ENCODE measurements around the gene PDCD7.
"Not testable (repeated sequence)": the region's sequence is repeated elsewhere in the genome, so short reads cannot be mapped to it uniquely, and the experiment has no call there.

PDCD7 gene

DNA sequence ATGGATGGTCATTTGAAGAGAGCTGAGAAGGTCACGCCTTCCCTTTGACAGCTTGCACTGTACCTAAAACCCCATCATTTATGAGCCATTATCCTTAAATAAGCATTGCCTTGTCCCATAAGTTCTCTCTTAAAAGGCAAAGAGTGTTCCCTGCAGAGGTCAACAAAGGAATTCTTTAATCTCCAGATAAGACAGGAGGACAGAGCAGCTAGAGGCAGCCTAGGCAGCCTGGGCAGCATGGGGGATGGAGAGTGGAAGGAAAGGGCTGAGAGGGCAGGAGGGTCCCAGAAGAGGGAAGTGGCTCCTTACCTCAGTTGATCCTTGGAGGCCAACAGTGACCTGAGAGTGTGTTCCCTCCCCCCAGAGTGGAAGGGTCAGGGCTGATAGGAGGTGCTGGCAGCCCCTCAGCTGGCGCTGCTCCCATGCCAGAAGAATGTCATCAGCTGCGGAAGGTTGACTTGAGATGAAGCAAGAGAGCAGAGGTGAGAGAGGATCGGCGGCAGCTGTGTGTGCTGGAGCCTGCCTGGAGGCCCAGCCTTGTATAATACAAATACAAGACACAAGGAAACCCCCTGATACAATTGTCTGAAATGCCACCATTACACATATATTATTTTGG is 44.3 kb downstream of the PDCD7 start:
- no peak for DNase-seq

DNA sequence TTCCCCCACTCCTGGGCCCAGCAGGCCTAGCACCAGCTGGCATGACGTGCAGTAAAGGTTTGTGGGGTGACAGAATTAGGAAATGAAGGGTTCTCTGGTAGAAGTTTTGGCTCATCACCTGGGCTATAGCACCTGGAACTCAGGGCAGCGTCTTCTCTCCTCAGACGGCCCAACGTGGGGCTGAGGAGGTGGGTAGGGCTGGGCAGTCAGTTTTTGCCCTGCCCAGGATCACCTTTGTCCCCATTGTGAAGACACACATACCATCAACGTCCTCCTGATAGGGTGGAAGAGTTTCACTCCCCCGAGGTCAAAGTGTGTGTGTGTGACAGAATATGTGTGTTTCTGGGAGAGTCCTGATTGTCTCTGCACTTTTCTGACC is 45.0 kb downstream of the PDCD7 start:
- no peak for DNase-seq

DNA sequence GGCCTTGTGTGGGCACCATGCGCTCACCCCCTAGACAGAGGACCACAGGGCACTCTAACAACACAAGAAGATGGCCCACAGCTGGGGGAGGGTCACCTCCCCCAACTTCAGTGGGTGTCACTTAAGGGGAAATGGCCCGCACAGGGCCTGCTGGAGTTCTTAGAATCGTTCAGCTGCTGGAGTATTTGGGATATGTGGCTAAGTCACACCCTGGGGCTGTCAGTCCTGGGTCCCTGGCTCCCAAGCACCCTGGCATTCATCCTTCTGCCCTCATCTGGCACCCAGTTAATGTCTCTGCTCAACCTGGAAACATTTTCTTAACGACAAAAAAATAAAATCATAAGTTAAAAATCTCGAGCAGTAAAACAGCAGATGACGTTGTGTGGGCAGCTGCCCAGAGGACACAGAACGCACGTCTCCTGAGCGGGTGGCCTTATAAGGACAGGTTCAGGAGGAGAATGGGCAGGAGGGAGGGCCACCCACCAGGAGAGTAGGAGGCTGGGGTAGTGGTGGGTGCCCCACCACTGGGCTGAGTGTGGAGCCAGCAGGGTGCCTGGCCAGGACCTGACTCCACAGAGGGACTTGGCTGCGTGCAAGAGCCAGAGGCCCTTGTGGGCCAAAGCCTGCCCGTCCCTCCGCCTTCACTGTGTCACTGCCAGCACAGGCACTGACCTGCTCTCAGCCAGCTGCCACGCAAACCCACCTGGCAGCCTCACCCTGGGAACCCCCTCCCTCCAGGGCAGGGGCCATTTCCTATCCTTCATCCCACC is 45.5 kb downstream of the PDCD7 start:
- DNase-seq: no peak

DNA sequence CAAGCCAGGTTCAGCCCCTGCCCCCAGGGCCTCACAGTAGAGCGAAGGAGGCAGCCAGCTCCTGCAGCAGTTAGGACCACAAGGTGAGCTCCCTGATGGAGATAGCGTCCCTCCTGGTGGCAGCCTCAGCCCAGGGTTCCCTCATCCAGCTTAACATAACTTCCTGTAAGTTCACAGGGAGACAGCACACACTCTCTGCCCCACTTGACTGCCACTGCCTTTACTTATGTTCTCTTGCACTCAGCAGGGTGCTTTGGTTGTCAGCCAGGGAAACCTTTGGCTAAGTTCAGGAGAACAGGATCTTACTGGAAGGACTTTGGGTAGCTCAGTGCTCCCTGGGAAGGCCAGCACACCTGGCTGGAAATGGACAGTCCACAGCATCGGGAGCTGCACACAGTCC is 46.2 kb downstream of the PDCD7 start:
- DNase-seq: no peak

DNA sequence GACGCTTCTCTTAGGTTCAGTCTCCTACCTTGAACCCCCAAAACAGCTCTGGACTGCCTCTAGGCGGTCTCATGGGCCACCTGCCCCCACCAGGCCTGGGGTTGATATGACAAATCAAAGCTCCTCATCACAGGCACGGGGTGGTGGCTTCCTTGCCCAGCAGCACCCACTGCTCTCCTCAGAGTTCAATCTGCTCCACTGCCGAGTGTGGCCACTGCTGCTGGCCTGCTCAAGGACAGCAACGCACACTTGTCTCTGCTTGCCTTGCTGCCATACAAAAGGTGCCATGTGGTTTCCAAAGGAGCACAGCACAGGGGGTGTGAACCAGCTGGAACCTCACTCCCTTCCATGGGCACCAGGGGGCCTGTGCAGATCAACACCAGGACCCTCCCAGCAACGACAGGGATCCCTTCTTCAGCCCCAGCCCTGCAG is 46.9 kb downstream of the PDCD7 start:
- no peak for DNase-seq

DNA sequence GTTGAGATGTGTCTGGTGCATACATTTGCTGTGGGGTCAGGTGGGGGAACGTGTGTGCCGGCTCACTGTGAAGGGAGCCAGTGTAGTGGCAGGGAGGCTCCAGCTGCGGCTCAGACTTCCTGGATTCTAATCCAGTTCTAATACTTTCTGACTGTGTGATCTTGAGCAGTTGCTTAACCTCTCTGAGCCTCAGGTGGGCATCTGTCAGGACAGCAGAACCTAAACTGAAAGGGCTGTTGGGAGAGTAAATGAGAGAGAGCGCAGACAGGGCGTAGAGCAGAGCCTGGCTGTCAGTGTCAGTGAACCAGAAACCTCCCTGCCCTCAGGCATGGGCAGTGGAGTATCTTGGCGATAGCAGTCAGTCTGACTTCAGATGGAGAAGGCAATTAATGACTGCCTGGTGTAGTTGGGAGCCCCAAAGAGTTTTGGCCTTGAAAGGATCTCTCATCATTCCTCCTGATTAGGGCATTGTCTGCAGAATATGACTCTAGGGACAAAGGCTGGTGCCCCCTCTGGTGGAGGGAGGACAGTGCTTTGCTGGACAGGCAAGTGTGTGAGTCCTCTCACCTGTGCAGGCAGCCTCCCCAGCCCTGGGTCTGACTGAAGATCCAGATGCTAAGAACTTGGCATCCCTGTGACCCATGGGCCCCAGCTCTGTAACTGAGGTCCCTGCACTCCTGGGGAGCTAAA is 47.5 kb downstream of the PDCD7 start:
- no peak for DNase-seq

DNA sequence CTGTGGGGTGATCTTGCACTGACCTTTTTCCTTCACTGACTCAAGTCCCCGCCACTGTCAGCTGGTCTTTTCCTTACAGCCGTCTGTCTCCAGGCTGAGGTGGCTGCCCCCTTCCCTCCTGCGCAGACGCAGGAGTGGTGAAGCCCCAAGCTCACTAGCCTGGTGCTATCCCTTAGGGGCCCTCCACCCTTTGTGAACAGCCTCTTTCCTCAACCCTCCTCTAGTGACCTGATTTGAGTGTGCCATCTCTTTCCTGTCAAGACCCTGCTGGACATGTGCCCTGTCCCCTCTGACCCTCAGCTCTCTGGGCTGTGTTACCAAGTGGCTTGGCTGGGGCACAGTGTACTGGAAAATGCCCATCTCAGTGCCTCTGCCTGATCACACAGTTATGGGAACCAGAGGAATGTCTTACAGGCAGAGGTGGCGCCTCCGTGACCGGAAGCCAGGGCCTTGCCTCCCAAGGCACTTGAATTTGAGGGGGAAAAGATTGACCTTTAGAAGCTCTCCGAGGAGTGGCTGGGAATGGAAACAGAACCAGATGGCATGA is 48.3 kb downstream of the PDCD7 start:
- no peak for DNase-seq

DNA sequence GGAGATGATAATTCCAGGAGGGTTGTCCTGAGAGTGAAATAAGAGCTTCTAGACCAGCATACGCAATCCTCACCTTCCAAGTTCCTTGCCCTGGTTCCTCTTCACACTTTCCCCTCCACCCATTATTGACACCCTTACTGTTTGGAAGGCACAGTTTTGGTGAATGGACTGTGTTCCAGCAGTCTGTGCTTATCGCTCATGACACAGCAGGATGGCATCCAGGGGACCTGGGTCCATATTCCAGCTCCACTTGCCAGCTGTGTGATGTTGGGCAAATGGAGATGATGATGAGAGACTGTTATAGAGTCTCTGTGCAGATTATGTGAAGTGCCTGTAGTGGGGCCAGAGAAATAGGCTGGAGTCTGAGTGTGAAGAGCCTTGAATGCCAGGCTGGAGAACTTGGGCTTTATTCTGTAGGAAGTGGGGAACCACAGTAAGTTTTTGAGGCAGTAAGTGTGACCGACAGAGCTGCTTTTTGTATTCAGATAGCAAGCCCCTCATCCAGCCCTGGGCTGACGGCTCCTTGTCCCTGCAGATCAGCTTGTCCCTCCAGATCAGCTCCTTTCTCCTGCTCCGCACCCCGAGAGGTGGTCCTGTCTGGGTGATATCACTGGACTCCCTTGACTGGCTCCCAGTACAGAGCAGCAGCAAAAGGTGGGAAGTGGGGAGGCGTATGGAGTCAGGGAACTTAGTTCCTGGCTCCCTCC is 49.0 kb downstream of the PDCD7 start:
- no peak for DNase-seq

DNA sequence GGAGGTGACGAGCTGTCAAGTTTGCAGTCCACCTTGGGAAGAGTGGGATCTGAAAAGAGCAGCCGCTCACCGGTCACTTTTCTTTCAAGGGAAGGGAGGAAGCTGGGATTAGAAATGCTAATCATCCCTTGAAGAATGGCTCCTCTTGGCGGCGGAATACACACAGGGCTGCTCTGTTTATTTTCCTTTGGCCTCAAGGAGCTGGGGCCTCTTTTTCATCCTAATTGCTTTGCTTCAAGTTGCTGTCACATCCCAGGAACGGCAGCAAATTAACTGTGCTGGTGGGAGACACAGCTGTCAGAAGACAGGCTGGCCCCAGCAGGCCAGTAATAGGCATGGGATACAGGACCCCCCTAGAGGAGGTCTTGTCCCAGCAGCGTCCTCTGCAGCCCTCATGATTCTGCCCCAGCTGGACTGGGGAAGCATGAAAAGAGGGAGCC is 50.3 kb downstream of the PDCD7 start:
- no peak for DNase-seq

DNA sequence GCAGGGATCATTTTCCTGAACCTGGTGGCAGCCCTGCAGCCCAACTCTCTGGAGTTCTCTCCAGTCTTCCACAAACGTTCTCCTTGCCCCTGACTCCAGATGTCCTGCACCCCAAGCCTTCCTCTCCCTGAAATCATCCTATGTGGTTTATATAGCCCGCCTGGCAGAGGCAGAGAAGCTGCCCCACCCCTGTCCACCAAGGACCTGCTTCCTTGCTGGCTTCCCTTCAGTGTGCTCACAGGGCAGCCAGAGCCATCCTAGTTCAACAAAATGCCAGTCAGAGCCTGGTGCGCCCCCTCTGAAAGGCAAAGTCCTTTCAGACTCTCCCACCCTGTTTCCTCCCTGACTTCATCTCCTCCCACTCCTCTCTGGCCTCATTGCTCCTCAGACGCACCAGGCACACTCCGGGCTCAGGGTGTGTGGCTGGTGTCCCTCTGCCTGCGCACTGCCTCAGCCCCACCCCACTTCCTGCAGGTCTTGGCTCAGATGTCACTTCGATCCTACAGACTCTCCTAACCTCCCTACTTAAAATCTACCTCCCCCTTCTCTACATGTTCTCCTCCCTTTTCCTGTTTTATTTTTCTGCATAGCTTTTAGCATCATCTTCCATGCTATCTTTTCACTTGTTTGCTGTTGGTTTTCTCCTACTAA is 51.2 kb downstream of the PDCD7 start:
- DNase-seq: no peak

DNA sequence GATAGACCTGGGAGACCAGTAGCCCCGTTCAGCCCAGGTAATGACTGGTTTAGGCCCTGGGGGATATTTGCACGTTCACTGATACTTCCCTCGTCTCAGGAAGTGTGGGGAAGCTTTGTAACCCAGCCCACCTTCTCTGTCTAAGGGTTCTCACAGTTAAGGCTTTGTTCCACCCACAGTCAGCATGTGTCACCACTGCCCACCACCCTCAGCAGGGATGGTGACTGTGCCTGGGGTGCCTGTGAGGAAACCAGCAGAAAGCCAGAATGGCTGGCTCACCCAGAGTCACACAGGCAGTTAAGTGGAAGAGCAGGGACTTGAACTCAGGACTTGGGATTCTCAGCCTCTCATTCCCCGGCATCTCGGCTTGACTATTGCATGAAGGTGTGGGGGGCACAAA is 51.9 kb downstream of the PDCD7 start:
- DNase-seq: no peak

DNA sequence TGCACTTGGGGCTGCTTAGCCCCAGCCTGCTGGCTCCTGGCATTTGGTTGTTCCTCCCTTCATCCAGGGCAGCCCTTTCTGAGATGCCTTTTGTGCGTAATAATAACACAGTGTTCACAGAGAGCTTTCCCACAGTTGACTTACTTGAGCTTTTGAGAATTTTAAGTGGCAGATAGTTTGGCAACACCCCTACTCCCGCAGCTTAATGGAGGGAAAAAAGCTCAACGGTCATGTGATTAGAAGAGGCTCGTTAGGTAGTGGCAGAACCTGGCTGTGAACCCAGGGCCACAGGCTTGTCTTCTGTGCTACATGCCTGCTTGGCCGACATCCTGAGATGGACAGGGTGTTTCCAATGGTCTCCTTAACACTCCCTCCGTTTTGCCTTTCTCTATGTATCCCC is 52.3 kb downstream of the PDCD7 start:
- DNase-seq: no peak

DNA sequence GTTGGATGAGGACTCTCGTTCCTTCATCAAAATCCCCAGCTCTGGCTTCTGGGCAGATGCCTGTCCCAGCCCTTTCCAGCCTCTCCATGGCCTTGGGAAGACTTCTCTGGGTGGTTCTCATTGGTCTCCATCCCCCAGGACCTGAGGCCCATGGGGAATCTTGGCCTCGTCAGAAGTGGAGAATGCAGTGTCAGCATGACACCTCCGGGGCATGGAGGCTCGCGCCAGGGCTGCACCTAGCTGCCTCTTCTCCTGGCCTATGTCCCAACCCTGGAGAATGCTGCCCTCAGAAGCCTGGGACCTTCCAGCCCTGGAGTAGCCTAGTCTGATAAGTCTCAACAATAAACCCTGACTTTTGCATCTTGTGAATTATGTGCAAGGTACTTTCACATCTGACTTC is 54.0 kb downstream of the PDCD7 start:
- no peak for DNase-seq

DNA sequence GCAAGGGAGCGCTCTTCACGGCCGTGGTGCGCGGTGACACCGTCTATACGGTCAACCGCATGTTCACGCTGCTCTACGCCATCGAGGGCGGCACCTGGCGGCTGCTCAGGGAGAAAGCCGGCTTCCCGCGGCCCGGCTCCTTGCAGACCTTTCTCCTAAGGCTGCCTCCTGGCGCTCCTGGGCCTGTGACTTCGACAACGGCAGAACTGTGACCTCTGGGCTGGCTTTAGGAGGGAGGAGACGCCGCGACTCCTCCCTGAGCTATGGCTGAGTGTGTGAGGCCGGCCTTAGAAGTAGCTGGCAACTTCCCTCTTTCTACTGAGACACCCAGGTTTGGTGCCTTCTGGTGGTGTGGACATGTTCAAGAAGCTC is 55.6 kb downstream of the PDCD7 start:
- no peak for DNase-seq

DNA sequence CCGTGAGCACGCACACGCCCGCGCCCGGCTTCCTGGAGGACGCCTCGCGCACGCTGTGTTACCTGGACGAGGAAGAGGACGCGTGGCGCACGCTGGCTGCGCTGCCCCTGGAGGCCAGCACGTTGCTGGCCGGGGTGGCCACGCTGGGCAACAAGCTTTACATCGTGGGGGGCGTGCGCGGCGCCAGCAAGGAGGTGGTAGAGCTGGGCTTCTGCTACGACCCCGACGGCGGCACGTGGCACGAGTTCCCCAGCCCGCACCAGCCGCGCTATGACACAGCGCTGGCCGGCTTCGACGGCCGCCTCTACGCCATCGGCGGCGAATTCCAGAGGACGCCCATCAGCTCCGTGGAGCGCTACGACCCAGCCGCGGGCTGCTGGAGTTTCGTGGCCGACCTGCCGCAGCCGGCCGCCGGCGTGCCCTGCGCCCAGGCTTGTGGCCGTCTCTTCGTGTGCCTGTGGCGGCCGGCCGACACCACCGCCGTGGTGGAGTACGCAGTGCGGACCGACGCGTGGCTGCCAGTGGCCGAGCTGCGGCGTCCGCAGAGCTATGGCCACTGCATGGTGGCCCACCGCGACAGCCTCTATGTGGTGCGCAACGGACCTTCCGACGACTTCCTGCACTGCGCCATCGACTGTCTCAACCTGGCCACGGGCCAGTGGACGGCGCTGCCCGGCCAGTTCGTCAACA is 56.2 kb downstream of the PDCD7 start:
- no peak for DNase-seq

DNA sequence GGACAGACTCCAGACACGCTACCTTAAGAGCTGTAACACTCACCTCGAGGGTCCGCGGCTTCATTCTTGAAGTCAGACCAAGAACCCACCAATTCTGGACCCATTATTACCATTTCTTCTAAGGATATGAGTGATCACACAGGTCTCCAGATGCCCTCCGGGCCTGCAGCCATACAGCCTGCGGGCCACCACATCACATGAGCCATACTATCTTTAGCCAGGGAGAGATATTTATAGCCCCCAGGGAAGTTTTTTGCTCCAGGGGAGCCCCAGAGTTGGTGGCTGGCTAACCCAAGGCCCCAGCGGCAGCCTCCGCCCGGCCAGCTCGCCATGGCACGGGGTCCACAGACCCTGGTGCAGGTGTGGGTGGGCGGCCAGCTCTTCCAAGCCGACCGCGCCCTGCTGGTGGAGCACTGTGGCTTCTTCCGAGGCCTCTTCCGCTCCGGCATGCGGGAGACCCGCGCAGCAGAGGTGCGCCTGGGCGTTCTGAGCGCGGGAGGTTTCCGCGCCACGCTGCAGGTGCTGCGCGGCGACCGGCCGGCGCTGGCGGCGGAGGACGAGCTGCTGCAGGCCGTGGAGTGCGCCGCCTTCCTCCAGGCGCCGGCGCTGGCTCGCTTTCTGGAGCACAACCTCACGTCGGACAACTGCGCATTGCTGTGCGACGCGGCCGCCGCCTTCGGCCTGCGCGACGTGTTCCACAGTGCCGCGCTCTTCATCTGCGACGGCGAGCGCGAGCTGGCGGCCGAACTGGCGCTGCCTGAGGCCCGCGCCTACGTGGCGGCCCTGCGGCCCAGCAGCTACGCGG is 56.9 kb downstream of the PDCD7 start, which contains the start of gene KBTBD13:
TSS of gene KBTBD13 (plus strand) at position 261 of the 805 bp plus-strand sequence. CDS start at position 331, 70 bp downstream.
- no peak for DNase-seq

DNA sequence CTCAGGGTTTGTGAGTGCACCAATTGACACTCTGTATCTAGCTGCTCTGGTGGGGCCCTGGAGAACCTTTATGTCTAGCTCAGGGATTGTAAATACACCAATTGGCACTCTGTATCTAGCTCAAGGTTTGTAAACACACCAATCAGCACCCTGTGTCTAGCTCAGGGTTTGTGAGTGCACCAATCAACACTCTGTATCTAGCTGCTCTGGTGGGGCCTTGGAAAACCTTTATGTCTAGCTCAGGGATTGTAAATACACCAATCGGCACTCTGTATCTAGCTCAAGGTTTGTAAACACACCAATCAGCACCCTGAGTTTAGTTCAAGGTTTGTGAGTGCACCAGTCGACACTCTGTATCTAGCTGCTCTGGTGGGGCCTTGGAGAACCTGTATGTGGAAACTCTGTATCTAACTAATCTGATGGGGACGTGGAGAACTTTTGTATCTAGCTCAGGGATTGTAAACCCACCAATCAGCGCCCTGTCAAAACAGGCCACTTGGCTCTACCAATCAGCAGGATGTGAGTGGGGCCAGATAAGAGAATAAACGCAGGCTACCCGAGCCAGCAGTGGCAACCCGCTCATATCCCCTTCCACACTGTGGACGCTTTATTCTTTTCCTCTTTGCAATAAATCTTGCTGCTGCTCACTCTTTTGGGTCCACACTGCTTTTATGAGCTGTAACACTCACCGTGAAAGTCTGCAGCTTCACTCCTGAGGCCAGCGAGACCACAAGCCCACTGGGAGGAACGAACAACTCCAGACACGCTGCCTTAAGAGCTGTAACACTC is 57.8 kb downstream of the PDCD7 start:
- not testable (repeated sequence) for DNase-seq

DNA sequence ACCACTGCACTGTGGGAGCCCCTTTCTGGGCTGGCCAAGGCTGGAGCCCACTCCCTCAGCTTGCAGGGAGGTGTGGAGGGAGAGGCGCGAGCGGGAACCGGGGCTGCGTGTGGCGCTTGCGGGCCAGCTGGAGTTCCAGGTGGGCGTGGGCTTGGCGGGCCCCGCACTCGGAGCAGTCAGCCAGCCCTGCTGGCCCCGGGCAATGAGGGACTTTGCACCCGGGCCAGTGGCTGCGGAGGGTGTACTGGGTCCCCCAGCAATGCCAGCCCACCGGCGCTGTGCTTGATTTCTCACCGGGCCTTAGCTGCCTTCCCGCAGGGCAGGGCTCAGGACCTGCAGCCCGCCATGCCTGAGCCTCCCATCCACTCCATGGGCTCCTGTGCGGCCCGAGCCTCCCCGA is 58.7 kb downstream of the PDCD7 start:
- DNase-seq: not testable (repeated sequence)

DNA sequence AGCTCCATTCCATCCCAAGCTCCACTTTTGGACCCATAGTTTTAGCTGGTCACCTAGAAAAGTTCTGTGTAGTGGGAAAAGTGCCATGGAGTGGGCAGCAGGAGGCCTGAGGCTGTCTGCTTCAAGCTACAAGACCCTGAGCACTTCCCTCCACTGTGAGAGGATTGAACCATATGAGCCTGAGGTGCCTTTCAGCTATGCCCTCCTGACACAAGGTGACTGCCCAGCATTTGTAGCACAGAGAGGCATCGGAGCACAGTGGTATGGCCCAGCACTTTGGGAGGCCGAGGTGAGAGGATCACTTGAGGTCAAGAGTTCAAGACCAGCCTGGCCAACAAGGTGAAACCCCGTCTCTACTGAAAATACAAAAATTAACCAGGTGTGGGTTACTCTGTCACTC is 61.0 kb downstream of the PDCD7 start:
- no peak for DNase-seq

DNA sequence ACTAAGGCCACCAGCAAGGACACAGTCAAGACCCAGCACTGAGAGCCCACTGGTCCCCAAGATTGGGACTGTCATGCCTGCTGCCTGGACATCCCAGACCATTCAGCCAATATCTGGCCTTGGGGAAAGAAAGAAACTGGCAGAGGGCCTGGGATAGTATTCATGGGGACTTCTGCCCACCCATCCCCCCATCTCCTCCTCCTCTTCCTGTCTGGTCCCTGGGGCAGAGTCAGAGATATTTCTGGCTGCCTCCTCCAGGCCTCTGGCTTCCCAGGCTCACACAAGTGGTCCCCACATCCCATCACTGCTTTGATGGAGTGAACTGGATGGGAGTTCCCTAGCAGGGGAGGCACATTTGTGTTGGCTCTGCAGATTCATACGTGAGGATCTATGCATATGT is 61.6 kb downstream of the PDCD7 start:
- no peak for DNase-seq
